K562 (cell line): Measurements from ENCODE around the gene AKAP14. TPM values are rescaled to one million over a fixed set of nuclear protein-coding genes. Genes with fewer than 3 reads are reported as not detected.

Experiments used
- ATAC-seq: fragments of 200-7000 bp; cut with Tn5 transposase; 3 replicates; pipeline ENCODE4 v1.9.1; 2020; ENCODE audit warnings: moderate library complexity
- BruUV-seq: library from RNA; stranded (reverse); fragments of 400-500 nt; replicated peaks from 2 replicates; lab custom pipeline; 2021; lab: Mats Ljungman, UMichigan
- CTCF ChIA-PET: fragments of 300-600 bp; formaldehyde crosslinking; extraction: SDS; loops from one replicate; lab custom pipeline; 2021; ENCODE audit warnings: low intra/inter-chr PET ratio; lab: Yijun Ruan, JAX
- POLR2A ChIA-PET: fragments of 300-600, 350-650 bp; sonication (Branson Sonifier 250); formaldehyde crosslinking; extraction: SDS; loops from one replicate; lab custom pipeline; 2021; ENCODE audit warnings: antibody characterized with exemption, inconsistent platforms; lab: Yijun Ruan, JAX
- DNase-seq, 4 experiments: peaks; one replicate each; pipeline versions ENCODE4 v3.0.0 to v3.0.0-alpha.2; 2011 to 2018; ENCODE audit warnings: low spot score in 3 of 4, mixed read lengths in 3 of 4; ENCODE audit errors: extremely low read depth in 1 of 4
- FAIRE-seq: peaks from 2 replicates; lab custom pipeline; 2011; peaks lifted over from hg19 to GRCh38; lab: Jason Lieb, UNC
- H2AFZ ChIP-seq: 2 replicates; pipeline ENCODE4 v1.6.0; 2011; ENCODE audit warnings: low read depth, low read length, control low read depth, inconsistent platforms
- H3K27ac ChIP-seq: fragments of 200-600 bp; 3 replicates; pipeline ENCODE4 v1.8.0; 2011; ENCODE audit warnings: low read depth, mild to moderate bottlenecking, control low read depth, inconsistent platforms, low read length, moderate library complexity, mixed read lengths; ENCODE audit errors: extremely low read depth
- H3K27me3 ChIP-seq, 2 experiments: fragments of 300-600 bp in 1 of 2; 2 replicates in 1 of 2; 3 replicates in 1 of 2; pipeline versions ENCODE4 v1.6.0 to v1.8.0; 2011; ENCODE audit warnings: inconsistent platforms in 2 of 2, low read length in 2 of 2, mild to moderate bottlenecking in 1 of 2, mixed read lengths in 1 of 2, moderate library complexity in 1 of 2; ENCODE audit not compliant: control insufficient read depth in 2 of 2, insufficient read depth in 2 of 2
- H3K36me3 ChIP-seq: fragments of 300-600 bp; 3 replicates; pipeline ENCODE4 v1.8.0; 2011; ENCODE audit warnings: mild to moderate bottlenecking, low read length, inconsistent platforms; ENCODE audit not compliant: control insufficient read depth, insufficient read depth
- H3K4me1 ChIP-seq, 2 experiments: fragments of 200-600 bp in 1 of 2; replicated peaks in 1 of 2; 2 replicates in 1 of 2; 3 replicates in 1 of 2; pipeline versions ENCODE4 v1.5.1 to v1.8.0; 2011; ENCODE audit warnings: inconsistent platforms in 2 of 2, low read length in 2 of 2, mild to moderate bottlenecking in 1 of 2, mixed read lengths in 1 of 2, moderate library complexity in 1 of 2; ENCODE audit not compliant: control insufficient read depth in 2 of 2, insufficient read depth in 2 of 2
- H3K4me2 ChIP-seq: 2 replicates; pipeline ENCODE4 v1.6.1; 2011; ENCODE audit warnings: low read length, control low read depth, inconsistent platforms, mixed read lengths; ENCODE audit not compliant: insufficient read depth
- H3K4me3 ChIP-seq: fragments of 200-600 bp; sonication (generic), shearing (Covaris generic); 2 replicates; pipeline ENCODE4 v1.5.1; 2016; ENCODE audit warnings: control low read depth, inconsistent platforms
- H3K79me2 ChIP-seq: fragments of 200-600 bp; 3 replicates; pipeline ENCODE4 v1.8.0; 2011; ENCODE audit warnings: low read length, inconsistent platforms; ENCODE audit not compliant: control insufficient read depth, insufficient read depth
- H3K9ac ChIP-seq, 2 experiments: 2 replicates each; pipeline versions ENCODE4 v1.6.0 to v1.6.1; 2011; ENCODE audit warnings: low read depth in 2 of 2, low read length in 2 of 2, control low read depth in 1 of 2, inconsistent platforms in 1 of 2, mild to moderate bottlenecking in 1 of 2, mixed read lengths in 1 of 2; ENCODE audit not compliant: insufficient read depth in 1 of 2
- H3K9me1 ChIP-seq: one replicate; pipeline ENCODE4 v1.6.0; 2011; ENCODE audit warnings: inconsistent platforms, mild to moderate bottlenecking, low read length, moderate library complexity; ENCODE audit not compliant: control insufficient read depth, insufficient read depth
- H3K9me3 ChIP-seq: replicated peaks from 2 replicates; pipeline ENCODE4 v1.5.1; 2011; ENCODE audit warnings: low read depth, low read length, inconsistent platforms; ENCODE audit not compliant: control insufficient read depth, insufficient read depth
- H4K20me1 ChIP-seq: replicated peaks from 2 replicates; pipeline ENCODE4 v1.6.1; 2011; ENCODE audit warnings: low read length, inconsistent platforms, mixed read lengths; ENCODE audit not compliant: control insufficient read depth, insufficient read depth
- CTCF ChIP-seq, 3 experiments: IDR thresholded peaks in 2 of 3; conservative IDR thresholded peaks in 1 of 3; 2 replicates each; pipeline ENCODE4 v1.5.1; 2011 to 2012; ENCODE audit warnings: low read length in 3 of 3, mild to moderate bottlenecking in 3 of 3, control low read depth in 2 of 3, improper control_type of control experiment in 1 of 3, inconsistent platforms in 1 of 3, low read depth in 1 of 3, mixed read lengths in 1 of 3, moderate library complexity in 1 of 3; ENCODE audit not compliant: insufficient read depth in 2 of 3
- MED1 ChIP-seq: sonication (generic); formaldehyde crosslinking; IDR thresholded peaks from 2 replicates; pipeline ENCODE4 v1.8.1; 2023; ENCODE audit warnings: missing genetic modification reagents, borderline replicate concordance
- ZEB2 ChIP-seq: fragments of 450-650 bp; IDR thresholded peaks from 2 replicates; pipeline ENCODE4 v1.6.1; 2016
- WGBS: fragments of 100-300 bp; shearing (Covaris generic); methylation state at CpG from one replicate; pipeline ENCODE4 v1.1.6; 2016; ENCODE audit warnings: low coverage, mixed read lengths; ENCODE audit not compliant: insufficient coverage; ENCODE audit errors: missing lambda C conversion rate; 5-methylcytosine and 5-hydroxymethylcytosine counted together
- in situ Hi-C: fragments of 300-500 bp; cut with MboI; formaldehyde crosslinking; loops from 4 replicates; pipeline ENCODE4 v1.15.0; 2018; ENCODE audit warnings: inconsistent platforms, mixed read lengths
- intact Hi-C: fragments of 100-400 bp; cut with micrococcal nuclease; formaldehyde crosslinking; loops from 2 replicates; pipeline ENCODE4 v1.14.2; 2022
- polyA plus RNA-seq, 8 experiments: library from polyadenylated mRNA; depleted of rRNA in 4 of 8; stranded (reverse) in 5 of 8; unstranded in 3 of 8; fragments of >200 nt; fragmentation: Nextera tagmentation in 2 of 8; fragmentation: Illumina TruSeq in 1 of 8; extraction: Ambion mirVana in 2 of 8; extraction: Trizol in 1 of 8; gene quantifications; 2 replicates each; pipeline versions ENCODE4 v1.2.1 to v1.2.3, GENCODE V29; 2011 to 2014; ENCODE audit warnings: inconsistent platforms in 1 of 8, missing spikeins in 1 of 8
- total RNA-seq, 7 experiments: library from RNA; depleted of rRNA in 6 of 7; stranded (reverse); fragments of >200 nt in 6 of 7; fragmentation: Illumina TruSeq in 2 of 7; extraction: Trizol in 2 of 7; gene quantifications; 2 replicates each; pipeline versions ENCODE4 v1.2.1 to v1.2.3, GENCODE V29; 2011 to 2021; ENCODE audit warnings: low replicate concordance in 1 of 7

Gene AKAP14
- total and polyA plus RNA-seq, 9 of the 15 experiments (the other 6 are each of a cell fraction or from before 2014, with no cell fraction given): not detected

- intact Hi-C loops: loop anchor here (10.0 kb wide), 1 partner anchor 434 kb away; no protein-coding TSS in a partner anchor
- FAIRE-seq: peak; percentile 29
- H3K4me3 ChIP-seq: no peak overlapping the region
Observed at GRCh38 chrX:119948381-119948780, 52.7 kb downstream of the AKAP14 start.

More at GRCh38 chrX:119948381-119948780, 52.7 kb downstream of the AKAP14 start:
- 0% methylated on average over 5 of the region's 5 CpGs for WGBS
- peaks cover 0 to 1% of the 10 kb centered on the region in 2 experiments; a peak in 3 of 5 replicates for H3K4me1 ChIP-seq
- TF ChIP-seq MED1 (no peak), CTCF (IDR thresholded peaks at IDR 0.05 in 2 of 3, conservative IDR thresholded peaks at IDR 0.05 in 1 of 3; ENCODE audit: insufficient read depth in 2 of 3, low read depth in 1 of 3, low read length in 3 of 3) (peak; percentile 30 to 42 (median 33); a peak in 3 of 6 replicates), ZEB2 (peak; percentile 53; the same call in 1 of the 2 replicates)
- ChIA-PET POLR2A (no interaction called here), CTCF (no interaction called here)
- no peak for ATAC-seq
- H2AFZ ChIP-seq: no peak overlapping the region
- in situ Hi-C loops: no loop called here
- no TSS peak for BruUV-seq
- H3K36me3 ChIP-seq: no peaks in the 10 kb centered on the region
- peaks cover 0 to 11% of the 10 kb centered on the region in 2 experiments; a peak in 1 of 5 replicates for H3K27me3 ChIP-seq
- no peaks in the 10 kb centered on the region for H4K20me1 ChIP-seq
- no peak overlapping the region for H3K4me2 ChIP-seq
- no peak for DNase-seq
- no peak overlapping the region for H3K27ac ChIP-seq
- no peak overlapping the region for H3K9ac ChIP-seq
- H3K9me3 ChIP-seq: no peaks in the 10 kb centered on the region
- H3K9me1 ChIP-seq: no peaks in the 10 kb centered on the region
- H3K79me2 ChIP-seq: no peaks in the 10 kb centered on the region
